Pancreas (tissue), 10 donors: ENCODE data around the gene MACROD2. TPM values are rescaled to one million over a fixed set of nuclear protein-coding genes. Genes with fewer than 3 reads are reported as not detected.

Experiments
- ATAC-seq, 4 donors: fragments of 200-7000 bp; cut with Tn5 transposase; one replicate each; pipeline versions ENCODE4 v1.8.0 to v1.9.1; 2020; ENCODE audit warnings: mild to moderate bottlenecking in 4 of 4, moderate library complexity in 4 of 4
- DNase-seq, 6 donors: peaks; one replicate each; pipeline ENCODE4 v3.0.0-alpha.2; 2020
- FAIRE-seq: peaks from 2 replicates; lab custom pipeline; 2012; peaks lifted over from hg19 to GRCh38; lab: Jason Lieb, UNC
- H3K27ac ChIP-seq, 4 donors: fragments of 200-600 bp; sonication (generic); 1 replicate in 3 of 4; 2 replicates in 1 of 4; pipeline versions ENCODE4 v1.5.0 to v1.8.0; 2020
- H3K27me3 ChIP-seq, 4 donors: fragments of 200-600 bp; one replicate each; pipeline ENCODE4 v1.8.0; 2021
- H3K36me3 ChIP-seq, 3 donors: fragments of 200-600 bp; sonication (generic) in 1 of 3; one replicate each; pipeline versions ENCODE4 v1.5.0 to v1.8.0; 2020 to 2021
- H3K4me1 ChIP-seq, 3 donors: fragments of 200-600 bp; one replicate each; pipeline ENCODE4 v1.8.0; 2021
- H3K4me3 ChIP-seq, 4 donors: fragments of 200-600 bp; sonication (generic) in 2 of 4; one replicate each; pipeline versions ENCODE4 v1.5.0 to v1.8.0; 2020 to 2021
- H3K9me3 ChIP-seq, 4 donors: fragments of 200-600 bp; one replicate each; pipeline ENCODE4 v1.8.0; 2021
- WGBS, 2 donors: extraction: QIAGEN DNeasy Blood & Tissue Kit; methylation state at CpG; one replicate each; pipeline ENCODE4 v1.1.7; 2013; 5-methylcytosine and 5-hydroxymethylcytosine counted together
- intact Hi-C, 3 donors: fragments of 100-400 bp; cut with DNase I; formaldehyde crosslinking; loops; one replicate each; pipeline versions ENCODE4 v1.11.1 to v1.14.2; 2022
- polyA plus RNA-seq, 2 donors: library from polyadenylated mRNA; stranded (reverse); fragments of 200-250 nt; gene quantifications; one replicate each; pipeline ENCODE4 v1.2.3, GENCODE V29; 2013
- total RNA-seq, 6 donors: library from RNA; stranded (reverse); fragmentation: NEBNext Ultra II Directional in 4 of 6; extraction: Animal tissue kit (Norgen Biotek cat#: 25700) in 4 of 6; gene quantifications; one replicate each; pipeline versions ENCODE4 v1.2.1 to v1.2.4, GENCODE V29; 2021 to 2023
- TF ChIP-seq, protein P1 (sequence below), 4 donors: fragments of 200-600 bp; sonication (generic) in 3 of 4; IDR thresholded peaks; one replicate each; pipeline versions ENCODE4 v1.5.0 to v1.8.0; 2021; ENCODE audit warnings: antibody characterized with exemption in 4 of 4
- donor health status: healthy with polysubstance abuse.
- donor health status: DM: no; HTN: no; CAD: no; lungs with moderate emphysema.
- donor health status: DM: no; HTN: no; CAD: no.
- donor health status: control.
- donor health status: control.
- donor health status: Bipolar disorder and iron deficiency.
- donor health status: DM: yes; HTN: yes; CAD: no.
- donor health status: DM: no; HTN: no; CAD: no.
- donor health status: DM: no; HTN: no; CAD: no.
- donor health status: DM: yes; HTN: yes; CAD: no.

The MACROD2 gene
- total and polyA plus RNA-seq, 8 donors, result 1.7 to 4.9 (median 2.7) TPM

DNA sequence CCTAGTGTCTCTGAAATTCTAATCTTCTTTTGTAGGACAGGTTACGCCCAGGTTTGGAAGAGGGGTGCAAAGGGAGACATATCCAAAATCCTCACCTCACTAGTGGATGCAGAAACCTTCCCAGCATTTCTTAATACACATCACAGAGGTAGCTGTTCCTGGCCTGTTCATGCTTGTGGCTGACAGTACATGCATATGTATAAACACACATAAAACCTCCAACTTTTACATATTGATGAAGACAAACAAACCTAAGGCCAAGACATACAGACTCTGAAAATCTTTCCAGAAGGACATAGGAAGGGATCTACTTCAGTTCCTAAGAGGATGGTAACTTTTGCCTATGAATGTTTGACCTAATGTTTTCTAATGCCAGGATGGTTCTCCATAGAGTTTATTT lies 1214.2 kb downstream of the MACROD2 start:
- TF ChIP-seq, protein P1, sequence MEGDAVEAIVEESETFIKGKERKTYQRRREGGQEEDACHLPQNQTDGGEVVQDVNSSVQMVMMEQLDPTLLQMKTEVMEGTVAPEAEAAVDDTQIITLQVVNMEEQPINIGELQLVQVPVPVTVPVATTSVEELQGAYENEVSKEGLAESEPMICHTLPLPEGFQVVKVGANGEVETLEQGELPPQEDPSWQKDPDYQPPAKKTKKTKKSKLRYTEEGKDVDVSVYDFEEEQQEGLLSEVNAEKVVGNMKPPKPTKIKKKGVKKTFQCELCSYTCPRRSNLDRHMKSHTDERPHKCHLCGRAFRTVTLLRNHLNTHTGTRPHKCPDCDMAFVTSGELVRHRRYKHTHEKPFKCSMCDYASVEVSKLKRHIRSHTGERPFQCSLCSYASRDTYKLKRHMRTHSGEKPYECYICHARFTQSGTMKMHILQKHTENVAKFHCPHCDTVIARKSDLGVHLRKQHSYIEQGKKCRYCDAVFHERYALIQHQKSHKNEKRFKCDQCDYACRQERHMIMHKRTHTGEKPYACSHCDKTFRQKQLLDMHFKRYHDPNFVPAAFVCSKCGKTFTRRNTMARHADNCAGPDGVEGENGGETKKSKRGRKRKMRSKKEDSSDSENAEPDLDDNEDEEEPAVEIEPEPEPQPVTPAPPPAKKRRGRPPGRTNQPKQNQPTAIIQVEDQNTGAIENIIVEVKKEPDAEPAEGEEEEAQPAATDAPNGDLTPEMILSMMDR (IDR thresholded peaks at IDR 0.05), result no peak
- H3K36me3 ChIP-seq, result no peaks in the 10 kb centered on the region
- no peaks in the 10 kb centered on the region for H3K9me3 ChIP-seq
- intact Hi-C loops, result no loop called here
- no peaks in the 10 kb centered on the region for H3K4me1 ChIP-seq
- H3K4me3 ChIP-seq, result no peak overlapping the region
- H3K27ac ChIP-seq, result no peak overlapping the region
- FAIRE-seq, result no peak
- 86 to 93% methylated on average over 1 of the region's 1 CpG for WGBS, 2 donors
- no peak for DNase-seq
- H3K27me3 ChIP-seq, result no peaks in the 10 kb centered on the region
- ATAC-seq, result no peak

DNA sequence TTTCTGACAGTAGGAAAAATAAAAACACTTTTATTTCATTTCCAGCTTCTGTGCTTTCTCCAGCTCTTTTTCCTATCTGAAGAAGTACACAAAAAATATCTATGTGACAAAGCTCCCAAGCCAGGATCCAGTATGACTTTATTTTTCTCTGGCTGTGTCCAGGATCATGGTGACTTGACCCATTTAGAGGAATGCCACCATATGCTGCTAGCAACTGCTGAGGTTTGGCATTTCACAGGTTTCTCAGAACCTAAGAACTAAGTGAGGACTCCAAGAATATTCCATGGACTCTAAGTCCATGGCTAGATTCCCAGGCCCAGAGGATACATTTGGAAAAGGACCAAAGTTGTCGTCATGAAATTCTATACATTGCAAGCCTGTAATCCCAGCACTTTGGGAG lies 1218.7 kb downstream of the MACROD2 start:
- no peaks in the 10 kb centered on the region for H3K9me3 ChIP-seq
- TF ChIP-seq, protein P1 (IDR thresholded peaks at IDR 0.05), result no peak
- ATAC-seq, result no peak
- no peaks in the 10 kb centered on the region for H3K4me1 ChIP-seq
- H3K27ac ChIP-seq, result no peak overlapping the region
- DNase-seq, result no peak
- intact Hi-C loops, result no loop called here
- H3K36me3 ChIP-seq, result no peaks in the 10 kb centered on the region
- 76 to 86% methylated on average over 1 of the region's 1 CpG for WGBS, 2 donors
- H3K27me3 ChIP-seq, result no peaks in the 10 kb centered on the region
- FAIRE-seq, result no peak
- H3K4me3 ChIP-seq, result no peak overlapping the region

DNA sequence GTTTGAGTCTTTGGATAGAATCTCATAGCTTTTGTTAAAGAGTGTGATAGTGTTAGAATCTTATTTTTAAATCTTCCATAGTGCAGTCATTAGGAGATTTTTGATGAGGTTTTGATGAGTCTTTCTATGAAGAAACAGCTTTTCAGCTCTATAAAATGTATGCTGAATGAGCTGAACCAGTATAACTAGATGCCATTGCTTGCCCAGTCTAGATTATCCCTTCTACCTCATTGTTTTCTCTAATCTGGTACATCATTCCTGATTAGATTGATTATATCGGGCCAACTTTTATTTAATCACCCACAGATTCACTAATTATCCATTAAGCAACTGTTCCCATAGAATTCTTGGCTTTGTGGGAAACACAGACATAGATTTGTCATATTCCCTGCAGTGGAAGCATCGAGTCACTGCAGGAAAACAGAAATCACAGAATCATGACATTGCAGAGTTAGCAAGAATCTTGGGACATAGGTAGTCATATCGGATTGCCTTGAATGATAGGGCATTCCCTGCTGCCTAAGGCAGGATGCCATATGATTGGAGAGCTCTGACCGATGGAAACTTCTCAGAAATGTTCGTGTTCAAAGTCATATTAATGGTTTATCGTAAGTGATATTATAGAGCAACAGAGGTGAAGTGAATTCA lies 1224.8 kb downstream of the MACROD2 start:
- FAIRE-seq (no peak), DNase-seq (no peak), ATAC-seq (no peak)
- Histone ChIP-seq H3K4me1 (no peaks in the 10 kb centered on the region), H3K27ac (no peak overlapping the region), H3K36me3 (no peaks in the 10 kb centered on the region), H3K4me3 (no peak overlapping the region), H3K9me3 (no peaks in the 10 kb centered on the region), H3K27me3 (no peaks in the 10 kb centered on the region)
- intact Hi-C loops, result no loop called here
- WGBS, 2 donors, result 62 to 65% methylated on average over 6 of the region's 6 CpGs
- TF ChIP-seq, protein P1 (IDR thresholded peaks at IDR 0.05), result no peak

DNA sequence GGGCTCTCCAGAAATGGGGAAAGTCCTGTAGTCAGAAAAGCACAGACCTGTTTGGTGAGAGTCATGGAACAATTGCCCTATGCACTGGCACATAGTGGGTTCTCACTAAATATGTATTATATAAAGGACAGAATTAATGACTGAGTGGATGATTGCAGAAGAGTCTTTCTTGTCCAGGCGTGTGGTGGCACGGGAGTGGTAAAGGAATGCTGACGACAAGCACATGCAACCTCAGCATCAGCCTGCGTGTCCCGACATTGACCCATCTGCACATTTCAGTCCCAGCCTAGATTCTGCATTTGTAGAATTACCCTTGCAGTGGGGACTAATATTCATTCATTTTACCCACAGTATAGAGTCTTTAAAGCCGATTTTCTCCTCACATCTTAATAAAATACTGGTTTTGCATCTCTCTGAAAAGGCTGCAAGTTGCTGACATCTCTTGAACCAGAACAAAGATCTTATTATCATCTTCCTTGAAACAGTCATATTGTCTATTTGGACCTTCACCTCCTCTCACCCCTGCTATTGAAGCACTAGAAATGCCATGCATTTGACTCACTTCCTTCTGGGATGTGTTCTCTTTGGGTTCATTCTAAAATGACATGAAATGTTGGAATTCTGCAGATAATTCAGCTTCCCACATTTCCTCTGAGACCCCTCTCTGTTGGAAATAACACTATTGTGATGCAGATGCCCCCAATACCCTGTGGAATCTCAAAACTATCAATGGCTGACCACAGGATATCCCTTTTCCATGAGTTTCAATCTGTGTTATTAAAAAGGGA lies 1225.7 kb downstream of the MACROD2 start:
- intact Hi-C loops, result no loop called here
- no peak for ATAC-seq

More for the DNA sequence above, 1225.7 kb downstream of the MACROD2 start:
- H3K36me3 ChIP-seq, result no peaks in the 10 kb centered on the region
- DNase-seq, result no peak
- H3K9me3 ChIP-seq, result no peaks in the 10 kb centered on the region
- no peak overlapping the region for H3K27ac ChIP-seq
- no peak overlapping the region for H3K4me3 ChIP-seq
- no peaks in the 10 kb centered on the region for H3K4me1 ChIP-seq
- 88 to 94% methylated on average over 6 of the region's 6 CpGs for WGBS, 2 donors
- H3K27me3 ChIP-seq, result no peaks in the 10 kb centered on the region
- TF ChIP-seq, protein P1 (IDR thresholded peaks at IDR 0.05), result no peak
- FAIRE-seq, result no peak
